GM23338 (cell line): ENCODE results near the gene PDSS2. TPM values are rescaled to one million over a fixed set of nuclear protein-coding genes. Genes with fewer than 3 reads are reported as not detected.

Source experiments
- ATAC-seq: fragments of 200-7000 bp; cut with Tn5 transposase; 3 replicates; pipeline ENCODE4 v1.9.1; 2020
- DNase-seq: peaks from one replicate; pipeline ENCODE4 v3.0.0-alpha.2; 2015; ENCODE audit warnings: low spot score
- H2AFZ ChIP-seq: fragments of 200-600 bp; sonication (generic); 2 replicates; pipeline ENCODE4 v1.8.0; 2016; ENCODE audit warnings: antibody characterized with exemption, mild to moderate bottlenecking, moderate library complexity
- H3F3A ChIP-seq: fragments of 200-600 bp; sonication (generic); replicated peaks from 2 replicates; pipeline ENCODE4 v1.8.0; 2017; ENCODE audit warnings: antibody characterized with exemption, mixed run types, low read depth
- H3K27ac ChIP-seq: fragments of 200-600 bp; sonication (generic); 2 replicates; pipeline ENCODE4 v1.6.1; 2016; ENCODE audit warnings: low read depth
- H3K27me3 ChIP-seq: fragments of 200-600 bp; sonication (generic); 2 replicates; pipeline ENCODE4 v1.8.0; 2016; ENCODE audit warnings: mild to moderate bottlenecking, mixed run types, moderate library complexity; ENCODE audit not compliant: insufficient read depth
- H3K36me3 ChIP-seq: fragments of 200-600 bp; sonication (generic); 2 replicates; pipeline ENCODE4 v1.8.0; 2016; ENCODE audit warnings: mild to moderate bottlenecking; ENCODE audit not compliant: insufficient read depth
- H3K4me1 ChIP-seq: fragments of 200-600 bp; sonication (generic); 2 replicates; pipeline ENCODE4 v1.8.0; 2016; ENCODE audit warnings: mild to moderate bottlenecking, moderate library complexity; ENCODE audit not compliant: insufficient read depth
- H3K4me2 ChIP-seq: fragments of 200-600 bp; sonication (generic); 2 replicates; pipeline ENCODE4 v1.7.1; 2017; ENCODE audit warnings: mixed run types
- H3K4me3 ChIP-seq: fragments of 200-600 bp; sonication (generic); 2 replicates; pipeline ENCODE4 v1.6.1; 2016; ENCODE audit warnings: mixed run types
- H3K79me2 ChIP-seq: fragments of 200-600 bp; sonication (generic); replicated peaks from 2 replicates; pipeline ENCODE4 v1.8.0; 2017; ENCODE audit warnings: mild to moderate bottlenecking; ENCODE audit not compliant: insufficient read depth
- H3K9me2 ChIP-seq: fragments of 200-600 bp; sonication (generic); 2 replicates; pipeline ENCODE4 v1.8.0; 2017; ENCODE audit not compliant: insufficient read depth
- H4K20me1 ChIP-seq: fragments of 200-600 bp; sonication (generic); replicated peaks from 2 replicates; pipeline ENCODE4 v1.8.0; 2017; ENCODE audit warnings: mild to moderate bottlenecking; ENCODE audit not compliant: insufficient read depth
- H3K27ac Mint-ChIP-seq: 2 replicates; pipeline ENCODE4 v1.8.0; 2020; ENCODE audit warnings: inconsistent platforms, mild to moderate bottlenecking, moderate library complexity, mixed read lengths
- H3K27me3 Mint-ChIP-seq: 3 replicates; pipeline ENCODE4 v1.8.0; 2022; ENCODE audit warnings: low read depth, mild to moderate bottlenecking, moderate library complexity, mixed read lengths, inconsistent platforms; ENCODE audit not compliant: insufficient read depth, poor library complexity
- H3K36me3 Mint-ChIP-seq: 3 replicates; pipeline ENCODE4 v1.8.0; 2021; ENCODE audit warnings: low read depth, mild to moderate bottlenecking, inconsistent platforms, moderate library complexity, mixed read lengths
- H3K4me1 Mint-ChIP-seq: 3 replicates; pipeline ENCODE4 v1.8.0; 2020; ENCODE audit warnings: mild to moderate bottlenecking, inconsistent platforms, mixed read lengths
- H3K4me3 Mint-ChIP-seq: 3 replicates; pipeline ENCODE4 v1.8.0; 2021; ENCODE audit warnings: moderate library complexity, mild to moderate bottlenecking, inconsistent platforms, mixed read lengths
- H3K9me3 Mint-ChIP-seq: 3 replicates; pipeline ENCODE4 v1.8.0; 2020; ENCODE audit warnings: moderate library complexity, mild to moderate bottlenecking, inconsistent platforms, mixed read lengths
- CREB1 ChIP-seq: fragments of 250-450 bp; sonication (Bioruptor Pico); IDR thresholded peaks from 2 replicates; pipeline ENCODE4 v1.5.0; 2020; ENCODE audit warnings: low read depth, mild to moderate bottlenecking, moderate library complexity
- CTCF ChIP-seq, 2 experiments: fragments of 200-600 bp in 1 of 2; sonication (generic) in 1 of 2; conservative IDR thresholded peaks; 2 replicates each; pipeline versions ENCODE4 v1.5.1 to v1.6.1; 2016 to 2017; ENCODE audit warnings: antibody characterized with exemption in 2 of 2, low read depth in 2 of 2, mild to moderate bottlenecking in 2 of 2, moderate library complexity in 1 of 2
- ETS1 ChIP-seq: IDR thresholded peaks from 2 replicates; pipeline ENCODE4 v1.6.1; 2016; ENCODE audit warnings: antibody characterized with exemption
- EZH2 ChIP-seq: fragments of 200-600 bp; sonication (generic); IDR thresholded peaks from one replicate; pipeline ENCODE4 v1.8.0; 2017; ENCODE audit warnings: antibody characterized with exemption, mild to moderate bottlenecking, low read depth; ENCODE audit not compliant: unreplicated experiment
- EZH2phosphoT487 ChIP-seq: fragments of 200-600 bp; sonication (generic); IDR thresholded peaks from one replicate; pipeline ENCODE4 v1.8.1; 2018; ENCODE audit warnings: antibody characterized with exemption; ENCODE audit not compliant: unreplicated experiment
- JUNB ChIP-seq: IDR thresholded peaks from one replicate; pipeline ENCODE4 v1.6.1; 2016; ENCODE audit warnings: antibody characterized with exemption; ENCODE audit not compliant: unreplicated experiment
- NANOG ChIP-seq: IDR thresholded peaks from 2 replicates; pipeline ENCODE4 v1.6.1; 2016; ENCODE audit warnings: antibody characterized with exemption, borderline replicate concordance
- POLR2AphosphoS5 ChIP-seq: IDR thresholded peaks from 2 replicates; pipeline ENCODE4 v1.6.1; 2016; ENCODE audit warnings: antibody characterized with exemption, low read depth
- STAT1 ChIP-seq: IDR thresholded peaks from one replicate; pipeline ENCODE4 v1.6.1; 2016; ENCODE audit warnings: antibody characterized with exemption; ENCODE audit not compliant: unreplicated experiment
- ZNF114 ChIP-seq: fragments of 250-450 bp; sonication (Bioruptor Pico); IDR thresholded peaks from 2 replicates; pipeline ENCODE4 v1.5.0; 2020; ENCODE audit warnings: mild to moderate bottlenecking, moderate library complexity
- ZNF331 ChIP-seq: fragments of 250-450 bp; sonication (Bioruptor Pico); IDR thresholded peaks from 2 replicates; pipeline ENCODE4 v1.5.0; 2020; ENCODE audit warnings: low read depth, mild to moderate bottlenecking, moderate library complexity
- polyA plus RNA-seq: library from polyadenylated mRNA; unstranded; fragments of >200 nt; fragmentation: Nextera tagmentation; extraction: Ambion mirVana; gene quantifications from 2 replicates; pipeline ENCODE4 v1.2.1, GENCODE V29; 2016
- total RNA-seq: library from RNA; depleted of rRNA; stranded (reverse); fragments of >200 nt; shearing (Covaris generic); gene quantifications from 2 replicates; pipeline ENCODE4 v1.2.3, GENCODE V29; 2014
- TF ChIP-seq, protein P1 (sequence below): IDR thresholded peaks from one replicate; pipeline ENCODE4 v1.6.1; 2018; ENCODE audit warnings: antibody characterized with exemption; ENCODE audit not compliant: unreplicated experiment
- TF ChIP-seq, protein P2 (sequence below): fragments of 250-450 bp; sonication (Bioruptor Pico); IDR thresholded peaks from 2 replicates; pipeline ENCODE4 v1.5.0; 2020; ENCODE audit warnings: mild to moderate bottlenecking, moderate library complexity

Gene PDSS2
- total and polyA plus RNA-seq, 2 experiments from 2014 or later: 7.3 to 16.7 TPM

- no peak for ATAC-seq
- no peak overlapping the region for H3K4me2 ChIP-seq
- H3K9me2 ChIP-seq: no peaks in the 10 kb centered on the region
- H3F3A ChIP-seq: no peaks in the 10 kb centered on the region
- no peaks in the 10 kb centered on the region for H3K36me3 ChIP-seq
- no peak for TF ChIP-seq STAT1
- TF ChIP-seq ZNF331 (CRISPR knock-in tag): no peak
- TF ChIP-seq ETS1: no peak
- no peak for TF ChIP-seq JUNB
- TF ChIP-seq, protein P1, sequence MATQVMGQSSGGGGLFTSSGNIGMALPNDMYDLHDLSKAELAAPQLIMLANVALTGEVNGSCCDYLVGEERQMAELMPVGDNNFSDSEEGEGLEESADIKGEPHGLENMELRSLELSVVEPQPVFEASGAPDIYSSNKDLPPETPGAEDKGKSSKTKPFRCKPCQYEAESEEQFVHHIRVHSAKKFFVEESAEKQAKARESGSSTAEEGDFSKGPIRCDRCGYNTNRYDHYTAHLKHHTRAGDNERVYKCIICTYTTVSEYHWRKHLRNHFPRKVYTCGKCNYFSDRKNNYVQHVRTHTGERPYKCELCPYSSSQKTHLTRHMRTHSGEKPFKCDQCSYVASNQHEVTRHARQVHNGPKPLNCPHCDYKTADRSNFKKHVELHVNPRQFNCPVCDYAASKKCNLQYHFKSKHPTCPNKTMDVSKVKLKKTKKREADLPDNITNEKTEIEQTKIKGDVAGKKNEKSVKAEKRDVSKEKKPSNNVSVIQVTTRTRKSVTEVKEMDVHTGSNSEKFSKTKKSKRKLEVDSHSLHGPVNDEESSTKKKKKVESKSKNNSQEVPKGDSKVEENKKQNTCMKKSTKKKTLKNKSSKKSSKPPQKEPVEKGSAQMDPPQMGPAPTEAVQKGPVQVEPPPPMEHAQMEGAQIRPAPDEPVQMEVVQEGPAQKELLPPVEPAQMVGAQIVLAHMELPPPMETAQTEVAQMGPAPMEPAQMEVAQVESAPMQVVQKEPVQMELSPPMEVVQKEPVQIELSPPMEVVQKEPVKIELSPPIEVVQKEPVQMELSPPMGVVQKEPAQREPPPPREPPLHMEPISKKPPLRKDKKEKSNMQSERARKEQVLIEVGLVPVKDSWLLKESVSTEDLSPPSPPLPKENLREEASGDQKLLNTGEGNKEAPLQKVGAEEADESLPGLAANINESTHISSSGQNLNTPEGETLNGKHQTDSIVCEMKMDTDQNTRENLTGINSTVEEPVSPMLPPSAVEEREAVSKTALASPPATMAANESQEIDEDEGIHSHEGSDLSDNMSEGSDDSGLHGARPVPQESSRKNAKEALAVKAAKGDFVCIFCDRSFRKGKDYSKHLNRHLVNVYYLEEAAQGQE: no peak
- TF ChIP-seq EZH2: no peak
- TF ChIP-seq, protein P2, sequence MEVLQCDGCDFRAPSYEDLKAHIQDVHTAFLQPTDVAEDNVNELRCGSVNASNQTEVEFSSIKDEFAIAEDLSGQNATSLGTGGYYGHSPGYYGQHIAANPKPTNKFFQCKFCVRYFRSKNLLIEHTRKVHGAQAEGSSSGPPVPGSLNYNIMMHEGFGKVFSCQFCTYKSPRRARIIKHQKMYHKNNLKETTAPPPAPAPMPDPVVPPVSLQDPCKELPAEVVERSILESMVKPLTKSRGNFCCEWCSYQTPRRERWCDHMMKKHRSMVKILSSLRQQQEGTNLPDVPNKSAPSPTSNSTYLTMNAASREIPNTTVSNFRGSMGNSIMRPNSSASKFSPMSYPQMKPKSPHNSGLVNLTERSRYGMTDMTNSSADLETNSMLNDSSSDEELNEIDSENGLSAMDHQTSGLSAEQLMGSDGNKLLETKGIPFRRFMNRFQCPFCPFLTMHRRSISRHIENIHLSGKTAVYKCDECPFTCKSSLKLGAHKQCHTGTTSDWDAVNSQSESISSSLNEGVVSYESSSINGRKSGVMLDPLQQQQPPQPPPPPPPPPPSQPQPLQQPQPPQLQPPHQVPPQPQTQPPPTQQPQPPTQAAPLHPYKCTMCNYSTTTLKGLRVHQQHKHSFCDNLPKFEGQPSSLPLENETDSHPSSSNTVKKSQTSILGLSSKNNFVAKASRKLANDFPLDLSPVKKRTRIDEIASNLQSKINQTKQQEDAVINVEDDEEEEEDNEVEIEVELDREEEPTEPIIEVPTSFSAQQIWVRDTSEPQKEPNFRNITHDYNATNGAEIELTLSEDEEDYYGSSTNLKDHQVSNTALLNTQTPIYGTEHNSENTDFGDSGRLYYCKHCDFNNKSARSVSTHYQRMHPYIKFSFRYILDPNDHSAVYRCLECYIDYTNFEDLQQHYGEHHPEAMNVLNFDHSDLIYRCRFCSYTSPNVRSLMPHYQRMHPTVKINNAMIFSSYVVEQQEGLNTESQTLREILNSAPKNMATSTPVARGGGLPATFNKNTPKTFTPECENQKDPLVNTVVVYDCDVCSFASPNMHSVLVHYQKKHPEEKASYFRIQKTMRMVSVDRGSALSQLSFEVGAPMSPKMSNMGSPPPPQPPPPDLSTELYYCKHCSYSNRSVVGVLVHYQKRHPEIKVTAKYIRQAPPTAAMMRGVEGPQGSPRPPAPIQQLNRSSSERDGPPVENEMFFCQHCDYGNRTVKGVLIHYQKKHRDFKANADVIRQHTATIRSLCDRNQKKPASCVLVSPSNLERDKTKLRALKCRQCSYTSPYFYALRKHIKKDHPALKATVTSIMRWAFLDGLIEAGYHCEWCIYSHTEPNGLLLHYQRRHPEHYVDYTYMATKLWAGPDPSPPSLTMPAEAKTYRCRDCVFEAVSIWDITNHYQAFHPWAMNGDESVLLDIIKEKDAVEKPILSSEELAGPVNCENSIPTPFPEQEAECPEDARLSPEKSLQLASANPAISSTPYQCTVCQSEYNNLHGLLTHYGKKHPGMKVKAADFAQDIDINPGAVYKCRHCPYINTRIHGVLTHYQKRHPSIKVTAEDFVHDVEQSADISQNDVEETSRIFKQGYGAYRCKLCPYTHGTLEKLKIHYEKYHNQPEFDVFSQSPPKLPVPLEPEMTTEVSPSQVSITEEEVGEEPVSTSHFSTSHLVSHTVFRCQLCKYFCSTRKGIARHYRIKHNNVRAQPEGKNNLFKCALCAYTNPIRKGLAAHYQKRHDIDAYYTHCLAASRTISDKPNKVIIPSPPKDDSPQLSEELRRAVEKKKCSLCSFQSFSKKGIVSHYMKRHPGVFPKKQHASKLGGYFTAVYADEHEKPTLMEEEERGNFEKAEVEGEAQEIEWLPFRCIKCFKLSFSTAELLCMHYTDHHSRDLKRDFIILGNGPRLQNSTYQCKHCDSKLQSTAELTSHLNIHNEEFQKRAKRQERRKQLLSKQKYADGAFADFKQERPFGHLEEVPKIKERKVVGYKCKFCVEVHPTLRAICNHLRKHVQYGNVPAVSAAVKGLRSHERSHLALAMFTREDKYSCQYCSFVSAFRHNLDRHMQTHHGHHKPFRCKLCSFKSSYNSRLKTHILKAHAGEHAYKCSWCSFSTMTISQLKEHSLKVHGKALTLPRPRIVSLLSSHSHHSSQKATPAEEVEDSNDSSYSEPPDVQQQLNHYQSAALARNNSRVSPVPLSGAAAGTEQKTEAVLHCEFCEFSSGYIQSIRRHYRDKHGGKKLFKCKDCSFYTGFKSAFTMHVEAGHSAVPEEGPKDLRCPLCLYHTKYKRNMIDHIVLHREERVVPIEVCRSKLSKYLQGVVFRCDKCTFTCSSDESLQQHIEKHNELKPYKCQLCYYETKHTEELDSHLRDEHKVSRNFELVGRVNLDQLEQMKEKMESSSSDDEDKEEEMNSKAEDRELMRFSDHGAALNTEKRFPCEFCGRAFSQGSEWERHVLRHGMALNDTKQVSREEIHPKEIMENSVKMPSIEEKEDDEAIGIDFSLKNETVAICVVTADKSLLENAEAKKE: no peak
- TF ChIP-seq ZNF114 (CRISPR knock-in tag): no peak
- no peak for TF ChIP-seq POLR2AphosphoS5
- no peak for TF ChIP-seq CTCF (conservative IDR thresholded peaks at IDR 0.05; ENCODE audit: low read depth in 2 of 2)
- no peak for TF ChIP-seq NANOG
- TF ChIP-seq CREB1 (CRISPR knock-in tag): no peak
- no peak for TF ChIP-seq EZH2phosphoT487
- no peaks in the 10 kb centered on the region for H4K20me1 ChIP-seq
- H3K27me3 ChIP-seq: no peaks in the 10 kb centered on the region
- Mint-ChIP-seq H3K4me3 (no peak overlapping the region), H3K4me1 (peaks cover 26% of the 10 kb centered on the region), H3K27me3 (peaks cover 3% of the 10 kb centered on the region), H3K36me3 (no peaks in the 10 kb centered on the region), H3K27ac (no peak overlapping the region), H3K9me3 (no peaks in the 10 kb centered on the region)
- no peak overlapping the region for H2AFZ ChIP-seq
- H3K4me3 ChIP-seq: no peak overlapping the region
- no peak overlapping the region for H3K27ac ChIP-seq
- peaks cover 5% of the 10 kb centered on the region for H3K4me1 ChIP-seq
- no peaks in the 10 kb centered on the region for H3K79me2 ChIP-seq
- DNase-seq: no peak
Observed at GRCh38 chr6:107219851-107220250, 239.5 kb downstream of the PDSS2 start.
